Astrocyte of the cerebellum (primary cell): ENCODE data around the gene IGLON5.

Source experiments
- DNase-seq: peaks from one replicate; pipeline ENCODE4 v3.0.0-alpha.2; 2011; ENCODE audit warnings: low read depth
- H3K4me3 ChIP-seq: 2 replicates; pipeline ENCODE4 v1.5.1; 2011; ENCODE audit warnings: mild to moderate bottlenecking, low read depth, low read length, moderate library complexity
- in situ Hi-C: cut with HindIII; loops from 2 replicates; pipeline ENCODE4 v1.10.0; 2017; ENCODE audit warnings: low sequenced_read_pairs
- TF ChIP-seq, protein P1 (sequence below): IDR thresholded peaks from 2 replicates; pipeline ENCODE4 v1.5.1; 2012; ENCODE audit warnings: low read length, low read depth, moderate library complexity, mild to moderate bottlenecking; ENCODE audit errors: missing control alignments

IGLON5 gene

DNA sequence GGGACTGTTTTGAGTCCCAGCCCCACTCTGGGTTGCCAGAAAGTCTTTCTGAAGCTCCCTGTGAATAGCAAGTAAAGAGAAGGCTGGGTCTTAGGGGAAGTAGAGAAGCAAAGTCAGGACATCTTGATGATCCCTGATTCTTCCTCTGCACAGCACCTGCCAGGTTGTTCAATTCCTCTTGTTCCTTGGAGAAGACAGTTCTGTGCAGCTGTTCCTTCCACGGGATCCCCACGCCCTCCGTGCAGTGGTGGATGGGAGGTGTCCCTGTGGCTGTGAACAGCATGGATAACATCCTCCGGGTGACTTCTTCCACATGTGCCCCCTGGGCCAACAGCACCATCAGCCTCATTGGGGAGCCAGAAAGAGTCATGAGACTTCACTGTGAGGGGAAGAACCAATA lies 29.1 kb upstream of the IGLON5 start:
- no peak for DNase-seq
- in situ Hi-C loops = no loop called here
- no peak overlapping the region for H3K4me3 ChIP-seq
- TF ChIP-seq, protein P1, sequence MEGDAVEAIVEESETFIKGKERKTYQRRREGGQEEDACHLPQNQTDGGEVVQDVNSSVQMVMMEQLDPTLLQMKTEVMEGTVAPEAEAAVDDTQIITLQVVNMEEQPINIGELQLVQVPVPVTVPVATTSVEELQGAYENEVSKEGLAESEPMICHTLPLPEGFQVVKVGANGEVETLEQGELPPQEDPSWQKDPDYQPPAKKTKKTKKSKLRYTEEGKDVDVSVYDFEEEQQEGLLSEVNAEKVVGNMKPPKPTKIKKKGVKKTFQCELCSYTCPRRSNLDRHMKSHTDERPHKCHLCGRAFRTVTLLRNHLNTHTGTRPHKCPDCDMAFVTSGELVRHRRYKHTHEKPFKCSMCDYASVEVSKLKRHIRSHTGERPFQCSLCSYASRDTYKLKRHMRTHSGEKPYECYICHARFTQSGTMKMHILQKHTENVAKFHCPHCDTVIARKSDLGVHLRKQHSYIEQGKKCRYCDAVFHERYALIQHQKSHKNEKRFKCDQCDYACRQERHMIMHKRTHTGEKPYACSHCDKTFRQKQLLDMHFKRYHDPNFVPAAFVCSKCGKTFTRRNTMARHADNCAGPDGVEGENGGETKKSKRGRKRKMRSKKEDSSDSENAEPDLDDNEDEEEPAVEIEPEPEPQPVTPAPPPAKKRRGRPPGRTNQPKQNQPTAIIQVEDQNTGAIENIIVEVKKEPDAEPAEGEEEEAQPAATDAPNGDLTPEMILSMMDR = no peak

DNA sequence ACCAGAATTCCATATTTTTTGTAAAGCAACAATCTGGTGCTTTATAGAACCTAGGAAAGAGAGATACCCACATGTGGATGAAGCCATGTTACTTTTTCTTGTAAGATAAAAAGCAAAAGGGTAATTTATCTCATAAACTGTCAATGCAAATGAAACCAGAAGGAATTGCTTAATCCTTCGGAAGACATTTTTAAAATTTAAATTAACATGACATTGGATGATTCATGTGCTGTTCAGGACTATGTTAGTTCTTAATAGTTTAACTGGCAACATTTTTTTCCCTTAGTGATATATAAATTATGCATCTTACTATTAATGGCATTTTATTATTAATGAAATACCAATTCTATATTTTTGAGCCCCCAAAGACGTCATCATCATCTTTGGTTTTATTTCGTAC lies 25.8 kb upstream of the IGLON5 start:
- H3K4me3 ChIP-seq = no peak overlapping the region
- TF ChIP-seq, protein P1 = no peak
- DNase-seq = no peak
- in situ Hi-C loops = no loop called here

DNA sequence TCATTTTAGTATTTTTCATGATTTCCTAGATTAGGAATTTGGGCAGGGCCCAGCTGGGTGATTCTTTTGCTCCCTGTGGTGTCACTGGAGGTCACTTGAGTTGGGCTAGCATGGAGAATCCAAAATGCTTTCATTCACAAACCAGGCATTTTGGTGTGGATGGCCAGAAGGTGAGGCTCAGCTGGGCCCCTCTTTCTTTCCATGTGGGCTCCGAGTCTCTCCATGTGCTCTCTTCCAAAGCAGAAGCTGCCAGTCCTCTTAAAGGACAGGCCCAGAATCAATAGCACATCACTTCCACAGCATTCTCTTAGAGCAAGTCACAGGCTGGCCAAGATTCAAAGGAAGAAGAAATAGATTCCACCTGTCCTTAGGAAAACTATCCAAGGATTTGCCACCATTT lies 21.8 kb upstream of the IGLON5 start:
- DNase-seq = no peak
- H3K4me3 ChIP-seq = no peak overlapping the region
- in situ Hi-C loops = no loop called here
- TF ChIP-seq, protein P1 = no peak

DNA sequence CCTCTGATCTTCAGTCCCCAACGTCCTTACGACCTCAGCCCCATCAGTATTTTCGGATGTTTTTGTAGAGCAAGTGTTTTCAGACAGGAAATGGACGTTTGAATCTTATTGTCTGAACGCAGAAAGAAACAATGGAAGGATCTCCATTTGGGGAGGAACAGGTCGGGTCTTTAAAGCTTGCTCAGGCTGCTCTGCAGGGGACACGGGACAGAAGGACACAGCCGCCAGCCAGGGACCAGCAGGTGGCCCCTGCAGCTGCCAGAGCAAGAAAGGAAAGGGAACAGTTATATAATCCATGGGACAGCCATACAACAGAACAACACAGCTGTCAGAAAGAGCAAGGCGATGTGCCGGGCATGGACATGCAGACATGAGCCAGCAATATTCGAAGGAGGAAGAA lies 18.5 kb upstream of the IGLON5 start:
- H3K4me3 ChIP-seq = no peak overlapping the region
- in situ Hi-C loops = no loop called here
- no peak for DNase-seq
- TF ChIP-seq, protein P1 = no peak

DNA sequence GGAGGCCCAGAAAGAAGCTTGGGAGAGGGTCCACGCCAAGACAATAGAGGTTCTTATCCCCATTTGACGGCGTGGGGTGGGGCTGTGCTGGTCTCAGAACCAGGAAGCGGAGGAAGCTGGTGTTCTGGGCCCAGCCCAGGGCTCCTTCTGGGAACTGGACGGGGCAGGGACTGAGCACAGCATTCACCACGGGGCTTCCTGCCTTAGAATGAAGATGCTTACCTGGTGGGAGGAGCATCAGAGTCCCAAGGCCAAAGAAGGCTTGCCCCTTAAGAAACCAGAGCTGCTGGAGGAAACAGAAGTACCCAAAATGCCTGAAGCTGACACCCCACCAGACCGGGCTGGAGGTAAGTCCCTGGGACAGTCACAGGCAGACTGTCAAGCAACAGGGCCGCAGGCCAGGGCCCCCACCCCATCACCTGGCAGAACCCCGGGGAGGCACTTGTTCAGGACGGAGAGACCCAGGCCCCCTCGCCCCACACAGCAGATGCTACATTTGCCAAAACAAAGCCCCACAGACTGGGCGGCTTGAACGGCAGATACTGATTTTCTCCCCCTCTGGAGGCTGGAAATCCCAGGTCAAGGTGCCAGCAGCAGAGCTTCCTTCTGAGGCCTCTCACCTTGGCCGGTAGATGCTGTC lies 17.8 kb upstream of the IGLON5 start:
- DNase-seq = no peak
- in situ Hi-C loops = no loop called here
- no peak overlapping the region for H3K4me3 ChIP-seq
- TF ChIP-seq, protein P1 = no peak

DNA sequence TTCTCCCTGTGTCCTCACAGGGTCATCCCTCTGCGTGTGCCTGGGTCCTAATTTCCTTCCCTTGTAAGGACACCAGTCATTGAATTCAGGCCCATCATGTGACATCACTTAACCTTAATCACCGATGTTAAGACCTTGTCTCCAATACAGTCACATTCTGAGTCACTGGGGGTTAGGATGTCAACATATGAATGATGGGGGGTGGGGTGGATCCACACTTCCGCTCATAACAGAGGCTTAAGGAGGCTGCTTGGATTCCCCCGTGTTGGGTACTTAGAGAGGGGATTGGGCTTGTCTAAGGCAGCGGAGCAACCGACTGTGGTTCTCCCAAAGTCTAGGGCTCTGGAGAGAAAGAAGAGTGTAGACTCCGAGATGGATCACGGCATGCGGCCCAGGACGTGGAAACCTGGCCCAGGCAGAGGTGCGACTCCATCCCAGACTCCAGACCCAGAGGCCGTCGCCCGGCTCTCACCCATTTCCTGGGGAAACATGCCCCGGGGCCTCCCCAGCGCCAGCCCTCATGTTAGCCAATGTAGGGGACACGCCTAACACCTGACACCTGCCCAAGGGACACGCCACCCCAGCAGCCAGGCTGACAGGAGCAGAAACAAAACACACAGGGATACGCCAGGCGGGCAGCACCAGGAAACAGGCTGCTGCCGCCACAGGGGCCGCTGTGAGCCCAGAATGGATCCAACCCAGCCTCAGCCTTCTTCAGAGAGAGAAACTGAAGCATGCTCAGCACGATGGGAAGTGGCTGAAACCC lies 17.1 kb upstream of the IGLON5 start:
- TF ChIP-seq, protein P1 = no peak
- no peak for DNase-seq
- in situ Hi-C loops = no loop called here
- no peak overlapping the region for H3K4me3 ChIP-seq
